Fibroblast of skin of right quadriceps (primary cell): ENCODE results near the gene DRC3.

Experiments used
- DNase-seq: peaks from one replicate; pipeline ENCODE4 v3.0.0-alpha.2; 2013

DRC3 gene

GRCh38 chr17:18025945-18026776 lies 53.5 kb downstream of the DRC3 start:
- DNase-seq: peak; percentile 85

GRCh38 chr17:18027280-18027679 lies 54.6 kb downstream of the DRC3 start:
- DNase-seq: no peak

- DNase-seq: no peak
These were observed 55.7 kb downstream of the DRC3 start for GRCh38 chr17:18028114-18028951.

GRCh38 chr17:18028952-18029540 lies 56.4 kb downstream of the DRC3 start:
- DNase-seq: no peak

GRCh38 chr17:18031955-18032354 lies 59.3 kb downstream of the DRC3 start:
- DNase-seq: peak; percentile 41

- DNase-seq: peak; percentile 81
These were observed 60.9 kb downstream of the DRC3 start for GRCh38 chr17:18033442-18034099.

- DNase-seq: no peak
These were observed 63.0 kb downstream of the DRC3 start for GRCh38 chr17:18035704-18036103.

- no peak for DNase-seq
These were observed 64.8 kb downstream of the DRC3 start for GRCh38 chr17:18037486-18037885.

GRCh38 chr17:18038149-18038850 lies 65.6 kb downstream of the DRC3 start:
- no peak for DNase-seq

- peak; percentile 99 for DNase-seq
These were observed 66.3 kb downstream of the DRC3 start, which contains the start of the genes ATPAF2 and GID4 for GRCh38 chr17:18038861-18039534. Gene ATPAF2, minus strand, starts transcription at chr17:18039168. Its CDS starts 155 bp downstream, at chr17:18039013. Gene GID4, plus strand, starts transcription at chr17:18039408. Its CDS starts 57 bp downstream, at chr17:18039465.

GRCh38 chr17:18039535-18040260 lies 67.0 kb downstream of the DRC3 start:
- DNase-seq: no peak

- DNase-seq: no peak
These were observed 67.7 kb downstream of the DRC3 start for GRCh38 chr17:18040261-18040858.

GRCh38 chr17:18041776-18042175 lies 69.1 kb downstream of the DRC3 start:
- peak; percentile 27 for DNase-seq

- DNase-seq: no peak
These were observed 70.3 kb downstream of the DRC3 start for GRCh38 chr17:18042983-18043382.

GRCh38 chr17:18043491-18043890 lies 70.8 kb downstream of the DRC3 start:
- DNase-seq: peak; percentile 19

GRCh38 chr17:18044609-18045008 lies 71.9 kb downstream of the DRC3 start:
- DNase-seq: no peak

- no peak for DNase-seq
These were observed 73.2 kb downstream of the DRC3 start for GRCh38 chr17:18045691-18046350.

- no peak for DNase-seq
These were observed 82.9 kb downstream of the DRC3 start for GRCh38 chr17:18055597-18055996.

- no peak for DNase-seq
These were observed 83.6 kb downstream of the DRC3 start for GRCh38 chr17:18056214-18056613.

- no peak for DNase-seq
These were observed 86.6 kb downstream of the DRC3 start for GRCh38 chr17:18059283-18059682.
